K562 (cell line): ENCODE results near the gene FAF2. TPM values are rescaled to one million over a fixed set of nuclear protein-coding genes. Genes with fewer than 3 reads are reported as not detected.

Experiments
- ATAC-seq: fragments of 200-7000 bp; cut with Tn5 transposase; 3 replicates; pipeline ENCODE4 v1.9.1; 2020; ENCODE audit warnings: moderate library complexity
- BruUV-seq: library from RNA; stranded (reverse); fragments of 400-500 nt; replicated peaks from 2 replicates; lab custom pipeline; 2021; lab: Mats Ljungman, UMichigan
- CTCF ChIA-PET: fragments of 300-600 bp; formaldehyde crosslinking; extraction: SDS; loops from one replicate; lab custom pipeline; 2021; ENCODE audit warnings: low intra/inter-chr PET ratio; lab: Yijun Ruan, JAX
- POLR2A ChIA-PET: fragments of 300-600, 350-650 bp; sonication (Branson Sonifier 250); formaldehyde crosslinking; extraction: SDS; loops from one replicate; lab custom pipeline; 2021; ENCODE audit warnings: antibody characterized with exemption, inconsistent platforms; lab: Yijun Ruan, JAX
- DNase-seq, 4 experiments: peaks; one replicate each; pipeline versions ENCODE4 v3.0.0 to v3.0.0-alpha.2; 2011 to 2018; ENCODE audit warnings: low spot score in 3 of 4, mixed read lengths in 3 of 4; ENCODE audit errors: extremely low read depth in 1 of 4
- FAIRE-seq: peaks from 2 replicates; lab custom pipeline; 2011; peaks lifted over from hg19 to GRCh38; lab: Jason Lieb, UNC
- H2AFZ ChIP-seq: 2 replicates; pipeline ENCODE4 v1.6.0; 2011; ENCODE audit warnings: low read depth, low read length, control low read depth, inconsistent platforms
- H3K27ac ChIP-seq: fragments of 200-600 bp; 3 replicates; pipeline ENCODE4 v1.8.0; 2011; ENCODE audit warnings: low read depth, mild to moderate bottlenecking, control low read depth, inconsistent platforms, low read length, moderate library complexity, mixed read lengths; ENCODE audit errors: extremely low read depth
- H3K27me3 ChIP-seq, 2 experiments: fragments of 300-600 bp in 1 of 2; 2 replicates in 1 of 2; 3 replicates in 1 of 2; pipeline versions ENCODE4 v1.6.0 to v1.8.0; 2011; ENCODE audit warnings: inconsistent platforms in 2 of 2, low read length in 2 of 2, mild to moderate bottlenecking in 1 of 2, mixed read lengths in 1 of 2, moderate library complexity in 1 of 2; ENCODE audit not compliant: control insufficient read depth in 2 of 2, insufficient read depth in 2 of 2
- H3K36me3 ChIP-seq: fragments of 300-600 bp; 3 replicates; pipeline ENCODE4 v1.8.0; 2011; ENCODE audit warnings: mild to moderate bottlenecking, low read length, inconsistent platforms; ENCODE audit not compliant: control insufficient read depth, insufficient read depth
- H3K4me1 ChIP-seq, 2 experiments: fragments of 200-600 bp in 1 of 2; replicated peaks in 1 of 2; 2 replicates in 1 of 2; 3 replicates in 1 of 2; pipeline versions ENCODE4 v1.5.1 to v1.8.0; 2011; ENCODE audit warnings: inconsistent platforms in 2 of 2, low read length in 2 of 2, mild to moderate bottlenecking in 1 of 2, mixed read lengths in 1 of 2, moderate library complexity in 1 of 2; ENCODE audit not compliant: control insufficient read depth in 2 of 2, insufficient read depth in 2 of 2
- H3K4me2 ChIP-seq: 2 replicates; pipeline ENCODE4 v1.6.1; 2011; ENCODE audit warnings: low read length, control low read depth, inconsistent platforms, mixed read lengths; ENCODE audit not compliant: insufficient read depth
- H3K4me3 ChIP-seq: fragments of 200-600 bp; sonication (generic), shearing (Covaris generic); 2 replicates; pipeline ENCODE4 v1.5.1; 2016; ENCODE audit warnings: control low read depth, inconsistent platforms
- H3K79me2 ChIP-seq: fragments of 200-600 bp; 3 replicates; pipeline ENCODE4 v1.8.0; 2011; ENCODE audit warnings: low read length, inconsistent platforms; ENCODE audit not compliant: control insufficient read depth, insufficient read depth
- H3K9ac ChIP-seq, 2 experiments: 2 replicates each; pipeline versions ENCODE4 v1.6.0 to v1.6.1; 2011; ENCODE audit warnings: low read depth in 2 of 2, low read length in 2 of 2, control low read depth in 1 of 2, inconsistent platforms in 1 of 2, mild to moderate bottlenecking in 1 of 2, mixed read lengths in 1 of 2; ENCODE audit not compliant: insufficient read depth in 1 of 2
- H3K9me1 ChIP-seq: one replicate; pipeline ENCODE4 v1.6.0; 2011; ENCODE audit warnings: inconsistent platforms, mild to moderate bottlenecking, low read length, moderate library complexity; ENCODE audit not compliant: control insufficient read depth, insufficient read depth
- H3K9me3 ChIP-seq: replicated peaks from 2 replicates; pipeline ENCODE4 v1.5.1; 2011; ENCODE audit warnings: low read depth, low read length, inconsistent platforms; ENCODE audit not compliant: control insufficient read depth, insufficient read depth
- H4K20me1 ChIP-seq: replicated peaks from 2 replicates; pipeline ENCODE4 v1.6.1; 2011; ENCODE audit warnings: low read length, inconsistent platforms, mixed read lengths; ENCODE audit not compliant: control insufficient read depth, insufficient read depth
- CBX1 ChIP-seq: sonication (generic); IDR thresholded peaks from 2 replicates; pipeline ENCODE4 v1.6.1; 2016; ENCODE audit warnings: antibody characterized with exemption, low read depth, mild to moderate bottlenecking
- PTTG1 ChIP-seq: fragments of 450-650 bp; IDR thresholded peaks from 2 replicates; pipeline ENCODE4 v1.6.1; 2016; ENCODE audit warnings: low read depth, mild to moderate bottlenecking, missing genetic modification characterization, missing compliant biosample characterization
- WGBS: fragments of 100-300 bp; shearing (Covaris generic); methylation state at CpG from one replicate; pipeline ENCODE4 v1.1.6; 2016; ENCODE audit warnings: low coverage, mixed read lengths; ENCODE audit not compliant: insufficient coverage; ENCODE audit errors: missing lambda C conversion rate; 5-methylcytosine and 5-hydroxymethylcytosine counted together
- in situ Hi-C: fragments of 300-500 bp; cut with MboI; formaldehyde crosslinking; loops from 4 replicates; pipeline ENCODE4 v1.15.0; 2018; ENCODE audit warnings: inconsistent platforms, mixed read lengths
- intact Hi-C: fragments of 100-400 bp; cut with micrococcal nuclease; formaldehyde crosslinking; loops from 2 replicates; pipeline ENCODE4 v1.14.2; 2022
- polyA plus RNA-seq, 8 experiments: library from polyadenylated mRNA; depleted of rRNA in 4 of 8; stranded (reverse) in 5 of 8; unstranded in 3 of 8; fragments of >200 nt; fragmentation: Nextera tagmentation in 2 of 8; fragmentation: Illumina TruSeq in 1 of 8; extraction: Ambion mirVana in 2 of 8; extraction: Trizol in 1 of 8; gene quantifications; 2 replicates each; pipeline versions ENCODE4 v1.2.1 to v1.2.3, GENCODE V29; 2011 to 2014; ENCODE audit warnings: inconsistent platforms in 1 of 8, missing spikeins in 1 of 8
- total RNA-seq, 7 experiments: library from RNA; depleted of rRNA in 6 of 7; stranded (reverse); fragments of >200 nt in 6 of 7; fragmentation: Illumina TruSeq in 2 of 7; extraction: Trizol in 2 of 7; gene quantifications; 2 replicates each; pipeline versions ENCODE4 v1.2.1 to v1.2.3, GENCODE V29; 2011 to 2021; ENCODE audit warnings: low replicate concordance in 1 of 7
- TF ChIP-seq, protein P1 (sequence below), 2 experiments: fragments of 450-650 bp; formaldehyde crosslinking in 1 of 2; IDR thresholded peaks; 2 replicates each; pipeline versions ENCODE4 v1.4.0 to v1.6.1; 2014 to 2020; ENCODE audit warnings: mild to moderate bottlenecking in 2 of 2, borderline replicate concordance in 1 of 2, low read depth in 1 of 2
- TF ChIP-seq, protein P2 (sequence below): fragments of 450-650 bp; IDR thresholded peaks from 2 replicates; pipeline ENCODE4 v1.7.0; 2016; ENCODE audit warnings: borderline replicate concordance
- TF ChIP-seq, protein P3 (sequence below): sonication (generic); formaldehyde crosslinking; IDR thresholded peaks from 2 replicates; pipeline ENCODE4 v1.8.0; 2022; ENCODE audit warnings: missing genetic modification reagents, mild to moderate bottlenecking, borderline replicate concordance
- TF ChIP-seq, protein P4 (sequence below): fragments of 450-650 bp; formaldehyde crosslinking; IDR thresholded peaks from 2 replicates; pipeline ENCODE4 v1.4.0; 2020; ENCODE audit warnings: mild to moderate bottlenecking, moderate library complexity

Gene FAF2
- total and polyA plus RNA-seq, 9 of the 15 experiments (the other 6 are each of a cell fraction or from before 2014, with no cell fraction given): 25.0 to 44.6 (median 36.1) TPM

DNA sequence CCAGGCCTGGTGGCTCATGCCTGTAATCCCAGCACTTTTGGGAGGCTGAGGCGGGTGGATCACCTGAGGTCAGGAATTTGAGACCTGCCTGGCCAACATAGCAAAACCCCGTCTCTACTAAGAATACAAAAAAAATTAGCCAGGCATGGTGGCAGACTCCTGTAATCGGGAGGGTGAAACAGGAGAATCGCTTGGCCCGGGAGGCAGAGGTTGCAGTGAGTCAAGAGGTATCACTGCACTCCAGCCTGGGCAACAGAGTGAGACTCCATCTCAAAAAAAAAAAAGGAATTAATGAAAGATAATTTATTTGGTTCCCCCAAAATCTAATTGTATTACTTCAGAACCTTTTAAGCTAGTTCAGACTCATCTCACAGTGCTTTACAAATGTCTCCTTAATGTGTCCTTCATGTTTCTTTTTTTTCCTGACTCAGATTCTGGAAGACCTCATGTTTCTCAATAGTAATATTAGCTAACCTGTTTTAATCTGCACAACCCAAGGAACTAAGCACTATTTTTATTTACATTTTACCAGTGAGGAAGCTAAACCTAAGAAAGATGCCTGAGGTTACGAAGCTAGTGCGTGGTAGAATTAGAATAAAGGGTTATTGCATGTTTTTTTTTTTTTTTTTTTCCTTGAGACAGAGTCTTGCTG is 15.1 kb downstream of the FAF2 start:
- 93% methylated on average over 7 of the region's 7 CpGs for WGBS
- intact Hi-C loops (no loop called here), in situ Hi-C loops (no loop called here)
- no TSS peak for BruUV-seq
- no peak overlapping the region for H3K4me3 ChIP-seq
- no peak overlapping the region for H3K27ac ChIP-seq
- H3K4me1 ChIP-seq: no peaks in the 10 kb centered on the region
- H2AFZ ChIP-seq: no peak overlapping the region
- CTCF ChIA-PET: no interaction called here
- POLR2A ChIA-PET: interaction anchor here (0.5 to 1.3 kb wide), 2 partner anchors 10 to 12 kb away, joined by 3 read pairs; no protein-coding TSS in a partner anchor
- peaks cover 11% of the 10 kb centered on the region; the same call in 1 of the 2 replicates for H4K20me1 ChIP-seq
- no peak for ATAC-seq
- H3K9ac ChIP-seq: no peak overlapping the region
- no peaks in the 10 kb centered on the region for H3K27me3 ChIP-seq
- DNase-seq: no peak
- H3K9me3 ChIP-seq: no peaks in the 10 kb centered on the region
- peaks cover 72% of the 10 kb centered on the region for H3K79me2 ChIP-seq
- H3K4me2 ChIP-seq: no peak overlapping the region
- no peak for FAIRE-seq
- peaks cover 36% of the 10 kb centered on the region; the same call in 2 of the 3 replicates for H3K36me3 ChIP-seq
- H3K9me1 ChIP-seq: no peaks in the 10 kb centered on the region
- TF ChIP-seq, protein P1, sequence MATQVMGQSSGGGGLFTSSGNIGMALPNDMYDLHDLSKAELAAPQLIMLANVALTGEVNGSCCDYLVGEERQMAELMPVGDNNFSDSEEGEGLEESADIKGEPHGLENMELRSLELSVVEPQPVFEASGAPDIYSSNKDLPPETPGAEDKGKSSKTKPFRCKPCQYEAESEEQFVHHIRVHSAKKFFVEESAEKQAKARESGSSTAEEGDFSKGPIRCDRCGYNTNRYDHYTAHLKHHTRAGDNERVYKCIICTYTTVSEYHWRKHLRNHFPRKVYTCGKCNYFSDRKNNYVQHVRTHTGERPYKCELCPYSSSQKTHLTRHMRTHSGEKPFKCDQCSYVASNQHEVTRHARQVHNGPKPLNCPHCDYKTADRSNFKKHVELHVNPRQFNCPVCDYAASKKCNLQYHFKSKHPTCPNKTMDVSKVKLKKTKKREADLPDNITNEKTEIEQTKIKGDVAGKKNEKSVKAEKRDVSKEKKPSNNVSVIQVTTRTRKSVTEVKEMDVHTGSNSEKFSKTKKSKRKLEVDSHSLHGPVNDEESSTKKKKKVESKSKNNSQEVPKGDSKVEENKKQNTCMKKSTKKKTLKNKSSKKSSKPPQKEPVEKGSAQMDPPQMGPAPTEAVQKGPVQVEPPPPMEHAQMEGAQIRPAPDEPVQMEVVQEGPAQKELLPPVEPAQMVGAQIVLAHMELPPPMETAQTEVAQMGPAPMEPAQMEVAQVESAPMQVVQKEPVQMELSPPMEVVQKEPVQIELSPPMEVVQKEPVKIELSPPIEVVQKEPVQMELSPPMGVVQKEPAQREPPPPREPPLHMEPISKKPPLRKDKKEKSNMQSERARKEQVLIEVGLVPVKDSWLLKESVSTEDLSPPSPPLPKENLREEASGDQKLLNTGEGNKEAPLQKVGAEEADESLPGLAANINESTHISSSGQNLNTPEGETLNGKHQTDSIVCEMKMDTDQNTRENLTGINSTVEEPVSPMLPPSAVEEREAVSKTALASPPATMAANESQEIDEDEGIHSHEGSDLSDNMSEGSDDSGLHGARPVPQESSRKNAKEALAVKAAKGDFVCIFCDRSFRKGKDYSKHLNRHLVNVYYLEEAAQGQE (IDR thresholded peaks at IDR 0.05; ENCODE audit: borderline replicate concordance): no peak
- TF ChIP-seq, protein P1 (CRISPR knock-in tag; IDR thresholded peaks at IDR 0.05; ENCODE audit: low read depth): no peak
- TF ChIP-seq, protein P2, sequence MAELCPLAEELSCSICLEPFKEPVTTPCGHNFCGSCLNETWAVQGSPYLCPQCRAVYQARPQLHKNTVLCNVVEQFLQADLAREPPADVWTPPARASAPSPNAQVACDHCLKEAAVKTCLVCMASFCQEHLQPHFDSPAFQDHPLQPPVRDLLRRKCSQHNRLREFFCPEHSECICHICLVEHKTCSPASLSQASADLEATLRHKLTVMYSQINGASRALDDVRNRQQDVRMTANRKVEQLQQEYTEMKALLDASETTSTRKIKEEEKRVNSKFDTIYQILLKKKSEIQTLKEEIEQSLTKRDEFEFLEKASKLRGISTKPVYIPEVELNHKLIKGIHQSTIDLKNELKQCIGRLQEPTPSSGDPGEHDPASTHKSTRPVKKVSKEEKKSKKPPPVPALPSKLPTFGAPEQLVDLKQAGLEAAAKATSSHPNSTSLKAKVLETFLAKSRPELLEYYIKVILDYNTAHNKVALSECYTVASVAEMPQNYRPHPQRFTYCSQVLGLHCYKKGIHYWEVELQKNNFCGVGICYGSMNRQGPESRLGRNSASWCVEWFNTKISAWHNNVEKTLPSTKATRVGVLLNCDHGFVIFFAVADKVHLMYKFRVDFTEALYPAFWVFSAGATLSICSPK: no peak
- TF ChIP-seq, protein P3, sequence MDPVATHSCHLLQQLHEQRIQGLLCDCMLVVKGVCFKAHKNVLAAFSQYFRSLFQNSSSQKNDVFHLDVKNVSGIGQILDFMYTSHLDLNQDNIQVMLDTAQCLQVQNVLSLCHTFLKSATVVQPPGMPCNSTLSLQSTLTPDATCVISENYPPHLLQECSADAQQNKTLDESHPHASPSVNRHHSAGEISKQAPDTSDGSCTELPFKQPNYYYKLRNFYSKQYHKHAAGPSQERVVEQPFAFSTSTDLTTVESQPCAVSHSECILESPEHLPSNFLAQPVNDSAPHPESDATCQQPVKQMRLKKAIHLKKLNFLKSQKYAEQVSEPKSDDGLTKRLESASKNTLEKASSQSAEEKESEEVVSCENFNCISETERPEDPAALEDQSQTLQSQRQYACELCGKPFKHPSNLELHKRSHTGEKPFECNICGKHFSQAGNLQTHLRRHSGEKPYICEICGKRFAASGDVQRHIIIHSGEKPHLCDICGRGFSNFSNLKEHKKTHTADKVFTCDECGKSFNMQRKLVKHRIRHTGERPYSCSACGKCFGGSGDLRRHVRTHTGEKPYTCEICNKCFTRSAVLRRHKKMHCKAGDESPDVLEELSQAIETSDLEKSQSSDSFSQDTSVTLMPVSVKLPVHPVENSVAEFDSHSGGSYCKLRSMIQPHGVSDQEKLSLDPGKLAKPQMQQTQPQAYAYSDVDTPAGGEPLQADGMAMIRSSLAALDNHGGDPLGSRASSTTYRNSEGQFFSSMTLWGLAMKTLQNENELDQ: no peak
- TF ChIP-seq CBX1: no peak
- TF ChIP-seq PTTG1 (tag): no peak
- TF ChIP-seq, protein P4, sequence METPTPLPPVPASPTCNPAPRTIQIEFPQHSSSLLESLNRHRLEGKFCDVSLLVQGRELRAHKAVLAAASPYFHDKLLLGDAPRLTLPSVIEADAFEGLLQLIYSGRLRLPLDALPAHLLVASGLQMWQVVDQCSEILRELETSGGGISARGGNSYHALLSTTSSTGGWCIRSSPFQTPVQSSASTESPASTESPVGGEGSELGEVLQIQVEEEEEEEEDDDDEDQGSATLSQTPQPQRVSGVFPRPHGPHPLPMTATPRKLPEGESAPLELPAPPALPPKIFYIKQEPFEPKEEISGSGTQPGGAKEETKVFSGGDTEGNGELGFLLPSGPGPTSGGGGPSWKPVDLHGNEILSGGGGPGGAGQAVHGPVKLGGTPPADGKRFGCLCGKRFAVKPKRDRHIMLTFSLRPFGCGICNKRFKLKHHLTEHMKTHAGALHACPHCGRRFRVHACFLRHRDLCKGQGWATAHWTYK (CRISPR knock-in tag): no peak
